Measurements from ENCODE around the gene APC2.

DNA sequence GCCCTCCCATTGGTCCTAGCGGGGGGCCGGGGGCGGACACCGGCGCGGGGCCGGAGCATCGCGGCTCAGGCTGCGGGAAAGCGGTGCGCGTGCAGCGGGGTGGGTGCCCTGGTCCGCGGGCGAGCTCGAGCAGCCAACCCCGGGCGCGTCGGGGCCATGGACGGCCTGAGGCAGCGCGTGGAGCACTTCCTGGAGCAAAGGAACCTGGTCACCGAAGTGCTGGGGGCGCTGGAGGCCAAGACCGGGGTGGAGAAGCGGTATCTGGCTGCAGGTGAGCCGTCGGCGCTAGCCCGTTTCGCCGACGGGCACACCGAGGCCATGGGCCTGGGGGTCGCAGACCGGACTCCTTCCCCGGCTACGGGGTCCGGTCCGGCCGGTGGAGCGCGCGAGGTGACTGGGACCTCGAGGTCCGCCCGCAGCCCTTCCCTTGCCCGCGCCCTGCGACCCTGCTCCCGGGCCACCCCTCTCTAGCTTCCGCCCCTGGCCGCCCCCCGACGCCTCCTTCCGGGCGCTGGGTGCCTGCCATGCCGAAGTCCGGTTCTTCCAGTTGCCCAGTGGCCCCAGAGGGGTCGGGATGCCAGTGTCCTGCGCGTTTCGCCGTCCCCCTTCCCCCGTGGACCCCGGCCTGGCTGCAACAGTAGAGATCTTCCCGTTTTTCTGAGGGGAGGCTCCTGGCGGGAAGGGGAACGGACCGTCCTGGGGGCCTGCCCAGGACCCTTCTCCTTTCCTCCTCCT, 41.4 kb downstream of the APC2 start, which contains the start of gene REEP6:
- TF ChIP-seq GATA2 (IDR thresholded peaks at IDR 0.05; ENCODE audit: low read depth, low read length) (no peak), GATA3 (IDR thresholded peaks at IDR 0.05; ENCODE audit: low read depth, low read length) (no peak)

Data from SH-SY5Y (cell line).